ENCODE results near the gene UBFD1. TPM values are rescaled to one million over a fixed set of nuclear protein-coding genes. Genes with fewer than 3 reads are reported as not detected.

The UBFD1 gene
- total and polyA plus RNA-seq, 2 of the 8 experiments (the other 6 are each of a cell fraction or from before 2014, with no cell fraction given), result 66.3 to 106 TPM

- no peak overlapping the region for H2BK5ac ChIP-seq (ENCODE audit: low read depth, low read length)
- FAIRE-seq, result no peak
- no peaks in the 10 kb centered on the region for H3K27me3 ChIP-seq (replicated peaks in 1 of 4; ENCODE audit: control insufficient read depth in 3 of 4, extremely low read depth in 1 of 4, insufficient read depth in 3 of 4, low read length in 3 of 4)
- POLR2A ChIA-PET (ENCODE audit: partially characterized antibody), result interaction anchor here (0.6 to 6.8 kb wide), 5 partner anchors 13 to 105 kb away, joined by 3 to 38 read pairs (median 3); partner anchors contain the start of genes EARS2 and UBFD1
- H3K9me3 ChIP-seq (ENCODE audit: insufficient read depth in 2 of 2, low read depth in 1 of 2, low read length in 1 of 2), result no peaks in the 10 kb centered on the region
- H3K18ac ChIP-seq (ENCODE audit: extremely low read depth, low read length), result no peak overlapping the region
- no peak overlapping the region for H3K4ac ChIP-seq (replicated peaks; ENCODE audit: insufficient read length, low read depth, low read length)
- no peak overlapping the region for H2BK20ac ChIP-seq (ENCODE audit: low read length)
- H4K20me1 ChIP-seq (replicated peaks in 1 of 2; ENCODE audit: control insufficient read depth in 1 of 2, insufficient read depth in 2 of 2, low read length in 2 of 2), result peaks cover 2 to 4% of the 10 kb centered on the region in 2 experiments
- H3K4me2 ChIP-seq (ENCODE audit: insufficient read depth in 1 of 2, low read depth in 2 of 2, low read length in 2 of 2), result no peak overlapping the region
- CTCF ChIA-PET (ENCODE audit: partially characterized antibody), result no interaction called here
- H3K9ac ChIP-seq (replicated peaks in 1 of 4; ENCODE audit: extremely low read depth in 1 of 4, low read depth in 3 of 4, low read length in 3 of 4), result no peak overlapping the region; a peak in 1 of 7 replicates
- WGBS, 2 experiments (ENCODE audit: extremely low coverage in 1 of 2, insufficient coverage in 1 of 2, insufficient read length in 1 of 2, insufficient replicate concordance in 2 of 2, low coverage in 1 of 2, low lambda C conversion rate in 2 of 2, missing lambda C conversion rate in 1 of 2), result 95% methylated on average over 5 of the region's 5 CpGs; no CpG with 5 or more reads in 1 of the 2 experiments
- H4K8ac ChIP-seq (ENCODE audit: extremely low read depth, insufficient read depth, low read length), result no peak overlapping the region
- H3K79me2 ChIP-seq (ENCODE audit: control insufficient read depth in 1 of 2, insufficient read depth in 2 of 2, low read length in 2 of 2), result no peaks in the 10 kb centered on the region
- no peak overlapping the region for H2BK12ac ChIP-seq (ENCODE audit: low read depth, low read length)
- no peak overlapping the region for H3K56ac ChIP-seq (replicated peaks; ENCODE audit: insufficient read length, low read depth, low read length)
- H3K79me1 ChIP-seq (ENCODE audit: low read depth, low read length), result no peaks in the 10 kb centered on the region; the same call in 1 of the 2 replicates
- peaks cover 22 to 56% (median 36%) of the 10 kb centered on the region in 4 experiments for H3K36me3 ChIP-seq (ENCODE audit: control insufficient read depth in 2 of 4, insufficient read depth in 4 of 4, low read length in 3 of 4)
- H2BK15ac ChIP-seq (ENCODE audit: low read length), result no peak overlapping the region
- no peak overlapping the region for H2AFZ ChIP-seq (ENCODE audit: low read length)
- H3K4me1 ChIP-seq (replicated peaks in 1 of 4; ENCODE audit: control insufficient read depth in 3 of 4, insufficient read depth in 4 of 4, low read length in 3 of 4), result no peaks in the 10 kb centered on the region
- TF ChIP-seq POU5F1 (IDR thresholded peaks at IDR 0.05; ENCODE audit: low read depth, low read length) (no peak), SP2 (IDR thresholded peaks at IDR 0.05; ENCODE audit: low read length) (no peak), ATF2 (IDR thresholded peaks at IDR 0.05; ENCODE audit: low read length) (no peak), TBP (IDR thresholded peaks at IDR 0.05; ENCODE audit: low read depth, low read length) (no peak), CREB1 (IDR thresholded peaks at IDR 0.05) (no peak), HDAC2 (IDR thresholded peaks at IDR 0.05; ENCODE audit: borderline replicate concordance in 1 of 2, low read depth in 2 of 2, low read length in 2 of 2) (no peak), BRCA1 (IDR thresholded peaks at IDR 0.05; ENCODE audit: low read depth, low read length) (no peak), SIX5 (IDR thresholded peaks at IDR 0.05; ENCODE audit: low read depth, low read length) (no peak), SP4 (IDR thresholded peaks at IDR 0.05; ENCODE audit: low read length) (no peak), EP300 (IDR thresholded peaks at IDR 0.05; ENCODE audit: borderline replicate concordance in 1 of 2, low read depth in 2 of 2, low read length in 2 of 2) (no peak), ZNF274 (IDR thresholded peaks at IDR 0.05; ENCODE audit: borderline replicate concordance, extremely low read depth, low read length) (no peak), KDM1A (IDR thresholded peaks at IDR 0.05; ENCODE audit: borderline replicate concordance, low read length) (no peak)
- H3K14ac ChIP-seq (ENCODE audit: insufficient read length), result no peak overlapping the region
- H2BK120ac ChIP-seq (replicated peaks; ENCODE audit: low read depth, low read length), result no peak overlapping the region
- H3K23me2 ChIP-seq (ENCODE audit: low read depth, low read length), result no peaks in the 10 kb centered on the region
- no peak overlapping the region for H3K27ac ChIP-seq (ENCODE audit: low read depth, low read length)
- no peak overlapping the region for H4K5ac ChIP-seq (ENCODE audit: insufficient read length, low read depth, low read length)
- H2AK5ac ChIP-seq (ENCODE audit: low read depth, low read length), result no peak overlapping the region
- DNase-seq (ENCODE audit: low read depth in 1 of 2, low spot score in 2 of 2), result no peak
- no peak overlapping the region for H4K91ac ChIP-seq (replicated peaks; ENCODE audit: insufficient read length, low read length)
- no peak overlapping the region for H3K23ac ChIP-seq (ENCODE audit: insufficient read length)
- no peak overlapping the region for H3K4me3 ChIP-seq (ENCODE audit: extremely low read depth in 1 of 4, insufficient read depth in 2 of 4, low read depth in 3 of 4, low read length in 4 of 4)
These were observed 14.4 kb downstream of the UBFD1 start for GRCh38 chr16:23571895-23572294.

Measured in H1 (cell line).